GM12872 (cell line): ENCODE data around the gene SLC66A3.

Experiments used
- CTCF ChIP-seq: IDR thresholded peaks from 3 replicates; pipeline ENCODE4 v1.5.1; 2011; ENCODE audit warnings: low read depth, mild to moderate bottlenecking, low read length, moderate library complexity; ENCODE audit not compliant: insufficient read depth

The SLC66A3 gene

GRCh38 chr2:11142330-11142729, 12.9 kb upstream of the SLC66A3 start:
- no peak for TF ChIP-seq CTCF

- no peak for TF ChIP-seq CTCF
Observed at GRCh38 chr2:11142987-11143386, 12.3 kb upstream of the SLC66A3 start.

GRCh38 chr2:11144077-11144737, 11.1 kb upstream of the SLC66A3 start:
- no peak for TF ChIP-seq CTCF

- no peak for TF ChIP-seq CTCF
Observed at GRCh38 chr2:11144738-11145079, 10.6 kb upstream of the SLC66A3 start.

- no peak for TF ChIP-seq CTCF
Observed at GRCh38 chr2:11145350-11145749, 9.9 kb upstream of the SLC66A3 start.

GRCh38 chr2:11146076-11146475, 9.2 kb upstream of the SLC66A3 start:
- no peak for TF ChIP-seq CTCF

GRCh38 chr2:11147263-11147662, 8.0 kb upstream of the SLC66A3 start:
- TF ChIP-seq CTCF = no peak
